Activated gamma-delta T cell treated with anti-CD3 and anti-CD28 coated beads, Interleukin-2, amount 50 U/mL, for 16 hours (primary cell): ENCODE results near the gene LRTM1.

Experiments used
- DNase-seq: peaks from one replicate; pipeline ENCODE4 v3.0.0-alpha.2; 2020; ENCODE audit warnings: low read depth

The LRTM1 gene

DNA sequence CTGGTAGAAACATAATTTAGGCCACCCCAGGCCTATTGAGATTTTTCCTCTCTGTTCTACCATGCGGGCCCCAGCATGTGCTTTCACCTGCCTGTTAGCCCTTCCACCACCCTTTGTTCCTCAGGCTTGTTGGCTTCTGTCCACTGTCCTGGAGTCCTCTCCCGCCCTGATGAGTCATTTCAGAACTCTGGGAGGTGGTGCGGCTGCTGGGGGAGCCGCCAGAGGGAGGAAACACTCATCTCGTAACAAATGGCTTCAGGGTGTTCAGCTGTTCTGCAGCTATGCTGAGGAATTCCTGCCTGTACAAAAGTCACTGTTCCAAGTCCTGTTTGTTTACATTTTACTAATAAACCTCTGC is 36.3 kb downstream of the LRTM1 start:
- no peak for DNase-seq

DNA sequence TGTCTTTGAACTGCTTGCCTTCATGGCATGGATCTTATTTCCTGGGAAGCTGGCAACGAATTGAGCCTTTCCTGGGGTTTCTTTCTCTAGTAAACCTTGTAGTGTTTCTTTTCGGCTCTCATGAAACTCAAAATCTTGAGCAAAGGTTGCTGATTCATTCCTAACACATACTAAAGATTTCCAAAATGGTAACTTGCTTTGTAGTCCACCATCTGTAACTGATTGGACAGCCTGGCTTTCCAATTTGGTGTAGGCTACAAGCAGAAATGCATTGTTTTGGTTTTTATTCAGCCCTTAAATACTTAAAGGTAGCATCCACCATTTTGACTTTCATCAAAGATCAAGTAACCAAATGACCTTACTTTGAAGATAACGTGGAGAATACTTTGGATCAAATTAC is 38.1 kb downstream of the LRTM1 start:
- no peak for DNase-seq

DNA sequence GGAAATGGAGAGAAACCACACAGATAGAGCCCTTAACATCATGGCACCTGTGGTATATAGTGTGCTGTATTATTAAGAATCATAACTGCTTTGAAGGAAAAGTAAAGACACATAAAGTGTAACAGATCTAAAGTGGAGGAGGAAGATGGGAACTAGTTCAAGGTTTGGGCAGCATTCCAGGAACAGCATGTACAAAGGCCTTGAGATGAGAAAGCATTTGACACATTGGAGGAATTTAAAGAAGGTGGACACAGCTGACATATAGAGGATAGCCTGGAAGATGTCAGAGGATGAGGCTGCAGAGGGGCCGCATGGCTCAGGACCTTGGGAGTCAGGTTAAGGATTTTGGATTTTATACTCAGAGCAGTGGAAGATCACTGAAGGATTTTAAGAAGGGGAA is 39.0 kb downstream of the LRTM1 start:
- DNase-seq: no peak

DNA sequence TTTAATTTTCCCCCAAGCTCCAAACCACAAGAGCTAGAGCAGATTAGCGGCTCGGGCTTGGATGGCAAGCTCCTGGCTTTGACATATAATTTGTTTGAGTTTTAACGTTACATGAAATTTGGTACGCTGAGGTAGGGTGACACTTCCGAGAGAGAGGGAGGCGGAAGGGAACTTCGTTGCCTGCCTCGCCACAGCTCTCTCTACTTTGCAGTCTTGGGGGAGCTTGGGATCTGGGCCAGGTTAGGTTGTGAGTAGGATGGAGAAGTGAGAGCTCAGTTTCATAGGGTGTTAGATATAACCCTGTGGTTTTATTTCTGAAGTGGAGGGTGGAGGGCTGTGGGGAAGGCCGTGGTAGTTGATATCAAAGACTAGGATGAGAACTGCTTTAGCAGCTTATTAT is 39.7 kb downstream of the LRTM1 start:
- DNase-seq: no peak

DNA sequence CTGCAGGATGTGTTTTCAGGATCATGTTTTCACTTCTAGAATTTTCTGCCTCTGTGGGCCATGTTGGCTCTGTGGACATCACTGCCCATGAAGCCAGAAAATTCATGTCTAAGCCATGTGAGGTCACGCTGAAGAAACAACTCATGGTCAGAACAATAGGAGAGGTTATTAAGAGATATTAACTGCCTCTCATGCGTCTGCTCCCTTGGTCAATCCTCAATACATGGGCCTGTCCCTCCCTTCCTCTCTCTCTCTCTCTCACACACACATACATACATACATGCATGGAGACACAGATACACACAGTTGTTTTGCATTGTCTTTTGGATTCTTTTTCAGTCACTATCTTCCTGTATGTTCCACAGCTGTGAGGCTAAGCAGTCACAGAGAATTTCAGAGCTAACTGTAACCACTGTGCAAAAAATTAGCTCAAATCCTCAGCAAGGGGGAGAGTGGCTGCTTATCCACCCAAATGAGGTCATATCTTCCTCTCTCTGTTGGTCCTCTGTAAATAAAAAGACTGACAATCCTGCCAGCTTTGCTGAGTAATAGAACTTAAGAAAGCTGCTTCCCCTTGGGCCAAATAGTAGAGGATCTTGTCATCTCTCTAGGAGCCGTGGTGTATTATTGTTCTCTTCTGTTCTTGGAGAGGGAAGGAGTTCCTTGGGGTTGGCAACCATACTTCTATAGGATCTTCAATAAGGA is 45.6 kb downstream of the LRTM1 start:
- no peak for DNase-seq

DNA sequence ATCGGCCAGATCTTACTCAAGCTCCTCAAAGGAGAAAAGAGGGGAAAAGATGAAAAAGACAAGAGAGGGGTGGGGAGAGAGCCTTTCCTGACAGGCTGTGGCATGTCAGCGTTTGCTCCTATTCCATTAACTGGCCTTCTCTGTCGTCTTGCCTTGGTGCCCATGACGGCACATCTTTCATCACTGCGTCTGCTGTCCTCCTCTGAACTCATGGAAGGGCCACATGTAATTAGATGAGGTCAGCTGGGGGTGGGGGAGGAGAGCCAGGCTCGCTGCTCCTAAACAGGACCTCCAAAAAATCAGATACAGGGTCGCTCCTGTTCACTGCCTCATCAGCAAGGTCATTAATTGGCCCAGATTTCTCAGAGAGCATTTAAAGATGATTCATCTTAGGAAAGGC is 49.7 kb downstream of the LRTM1 start:
- DNase-seq: no peak

- DNase-seq: no peak
Measured at GRCh38 chr3:54877730-54878129, 50.1 kb downstream of the LRTM1 start.

DNA sequence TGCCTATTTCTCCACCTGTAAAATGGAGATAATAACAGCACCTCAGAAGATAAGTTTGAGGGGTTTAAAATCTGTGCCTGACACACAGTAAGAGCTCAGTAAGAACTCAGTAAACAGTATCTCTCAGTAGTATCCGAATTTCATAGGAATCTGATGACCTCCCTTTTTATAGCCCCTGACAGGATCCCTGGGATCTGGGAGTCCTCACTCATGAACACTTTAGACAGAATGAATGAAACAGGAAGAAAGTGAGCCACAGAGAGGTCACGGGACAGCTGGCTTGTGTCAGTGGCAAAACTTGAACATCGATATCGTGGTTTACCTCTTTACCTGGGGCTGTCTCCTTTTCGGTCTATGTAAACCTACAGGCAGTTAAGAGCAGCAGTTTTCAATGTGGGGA is 51.2 kb downstream of the LRTM1 start:
- DNase-seq: no peak

GRCh38 chr3:54875596-54876268 is 52.1 kb downstream of the LRTM1 start:
- DNase-seq: no peak

DNA sequence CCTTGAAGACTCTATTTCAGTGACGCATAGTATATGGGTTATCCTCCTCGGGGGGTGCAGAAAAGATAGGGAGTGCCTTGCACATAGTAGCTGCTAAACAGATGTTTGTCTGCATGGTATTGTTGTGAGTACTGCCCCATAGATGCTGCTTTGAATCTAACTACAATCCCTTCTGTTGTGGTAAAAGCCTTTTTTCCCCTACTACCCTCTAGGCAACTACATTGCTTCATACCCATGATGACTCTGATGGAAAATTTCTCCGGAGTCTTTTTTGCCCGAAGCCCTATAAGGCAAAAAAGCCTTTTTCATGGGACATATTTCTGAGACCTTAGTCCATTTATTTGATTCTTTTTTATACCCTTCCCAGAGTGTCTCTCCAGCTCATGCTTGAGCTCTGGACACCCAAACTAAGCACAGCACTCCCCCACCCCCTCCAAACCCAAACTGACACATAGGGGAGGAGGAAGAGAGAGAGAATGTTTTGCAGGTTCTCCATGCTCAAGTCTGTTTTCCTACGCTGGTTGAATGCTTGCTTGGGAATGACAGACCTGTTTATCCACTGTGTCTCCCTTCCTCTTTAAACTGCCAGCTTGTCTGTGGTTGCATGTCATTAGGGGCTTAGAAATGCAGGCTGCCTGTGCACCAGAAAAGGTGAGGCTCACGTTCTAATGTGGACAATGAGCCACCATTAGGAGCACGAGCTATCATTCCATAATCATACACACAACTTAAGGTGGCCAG is 52.9 kb downstream of the LRTM1 start:
- no peak for DNase-seq

DNA sequence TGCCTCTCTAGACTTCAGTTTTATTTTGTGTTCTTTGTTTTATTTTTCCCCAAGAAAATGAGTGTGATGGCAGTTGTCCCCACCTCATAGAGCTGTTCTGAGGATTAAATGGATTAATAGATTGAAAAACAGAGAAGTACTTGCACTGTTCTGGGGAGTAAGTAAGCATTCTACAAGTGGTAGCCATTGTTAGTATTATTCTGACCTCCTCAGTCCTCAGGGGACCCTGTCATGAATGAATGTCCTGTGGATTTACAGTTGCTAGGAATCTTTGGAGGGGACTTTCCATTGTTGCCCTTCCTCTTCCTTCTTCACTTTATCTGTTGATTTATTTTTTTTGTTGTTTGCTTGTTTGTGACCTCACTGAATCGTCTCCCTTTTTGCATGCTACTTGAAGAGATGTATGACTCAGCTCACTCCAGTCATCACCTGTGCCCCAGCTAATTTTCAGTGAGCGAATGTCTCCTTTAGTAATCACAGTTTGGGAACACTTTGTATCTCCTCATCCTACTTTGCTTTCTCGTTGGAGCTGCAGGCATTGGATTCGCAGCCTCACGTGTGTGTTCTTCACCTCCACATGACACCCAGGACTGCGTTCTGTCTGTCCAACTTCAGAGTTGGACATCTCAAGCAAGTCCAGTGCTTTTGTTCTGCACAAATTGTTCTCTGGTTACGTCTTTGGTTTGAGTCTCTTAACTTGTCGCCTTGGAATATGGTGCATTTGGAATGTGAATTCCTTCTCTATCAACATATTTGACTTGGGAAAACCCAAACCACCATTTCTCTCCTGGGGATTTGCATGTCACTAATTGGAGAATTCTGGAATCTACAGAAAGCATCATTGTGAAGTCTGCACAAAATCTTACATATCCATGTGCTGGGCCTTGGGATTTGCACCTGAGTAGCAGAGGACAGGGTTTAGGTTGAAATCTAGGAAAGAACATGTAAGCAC is 54.5 kb downstream of the LRTM1 start:
- no peak for DNase-seq

GRCh38 chr3:54871867-54872266 is 56.0 kb downstream of the LRTM1 start:
- no peak for DNase-seq

DNA sequence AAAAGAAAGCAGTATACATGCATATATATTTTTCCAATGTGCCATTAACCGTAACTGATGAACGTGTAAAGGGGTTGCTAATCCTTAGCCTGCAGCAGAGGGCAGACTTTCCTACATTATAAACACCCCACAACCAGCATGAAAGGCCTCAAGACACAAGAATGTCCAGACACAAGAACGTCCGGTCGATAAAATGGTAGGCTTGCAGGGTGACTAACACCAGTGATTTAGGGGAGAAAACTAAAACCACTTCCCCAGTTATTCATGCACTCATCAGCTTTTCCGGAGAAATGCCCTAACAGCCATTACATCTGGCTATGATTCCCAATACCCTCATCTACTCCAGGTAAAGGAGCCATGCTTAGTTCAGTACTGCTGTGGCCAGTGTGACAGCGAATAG is 57.4 kb downstream of the LRTM1 start:
- DNase-seq: no peak
